Renal pelvis (tissue), 4 donors: ENCODE results near the gene SPTLC1. TPM values are rescaled to one million over a fixed set of nuclear protein-coding genes. Genes with fewer than 3 reads are reported as not detected.
A peak's percentile ranks its signal among the peaks of the same experiment; 100 is the strongest.
"Not testable (repeated sequence)": the region's sequence is repeated elsewhere in the genome, so short reads cannot be mapped to it uniquely, and the experiment has no call there.

Source experiments
- DNase-seq: peaks from one replicate; pipeline ENCODE4 v3.0.0-alpha.2; 2013
- polyA plus RNA-seq, 3 donors: library from polyadenylated mRNA; unstranded; fragments of 120-200 nt; gene quantifications; one replicate each; pipeline ENCODE4 v1.2.1, GENCODE V29; 2013; ENCODE audit not compliant: insufficient read length in 3 of 3

Gene SPTLC1
- polyA plus RNA-seq, 3 donors = 85.5 to 97.6 (median 91.7) TPM

DNA sequence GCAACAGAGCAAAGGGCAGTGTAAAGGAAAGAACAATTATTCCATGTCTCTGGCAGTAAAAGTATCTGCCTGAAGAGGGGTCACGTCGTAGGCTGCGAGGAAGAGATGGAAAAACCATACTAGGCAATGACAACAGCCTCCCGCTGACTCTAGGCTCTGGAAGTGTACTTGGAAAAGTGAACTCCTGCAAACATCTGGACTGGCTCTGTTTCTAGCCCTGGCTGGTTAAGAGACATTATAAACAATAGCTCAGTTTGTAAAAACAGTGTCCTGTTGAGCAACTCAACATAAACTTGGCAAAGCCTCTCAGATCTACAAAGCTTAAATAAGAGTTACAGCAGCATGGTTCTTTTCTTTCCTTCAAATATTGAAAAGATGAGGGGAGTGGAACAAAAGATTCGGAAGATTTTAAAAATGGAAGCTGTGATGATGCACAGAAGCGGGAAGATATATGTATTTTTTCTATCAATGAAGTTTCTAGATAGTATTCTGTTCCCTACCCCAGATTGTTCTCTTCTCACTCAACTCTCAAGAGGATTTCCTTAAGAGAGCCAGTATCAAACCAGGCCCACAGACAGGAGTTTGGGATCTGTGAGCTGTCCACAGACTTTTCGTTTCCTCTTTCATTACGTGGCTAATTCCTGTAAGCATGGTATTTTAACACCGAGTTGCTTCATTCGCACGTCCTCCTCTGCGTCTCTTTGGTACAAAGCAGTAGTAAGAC, 79.4 kb downstream of the SPTLC1 start:
- peak; percentile 60 for DNase-seq

DNA sequence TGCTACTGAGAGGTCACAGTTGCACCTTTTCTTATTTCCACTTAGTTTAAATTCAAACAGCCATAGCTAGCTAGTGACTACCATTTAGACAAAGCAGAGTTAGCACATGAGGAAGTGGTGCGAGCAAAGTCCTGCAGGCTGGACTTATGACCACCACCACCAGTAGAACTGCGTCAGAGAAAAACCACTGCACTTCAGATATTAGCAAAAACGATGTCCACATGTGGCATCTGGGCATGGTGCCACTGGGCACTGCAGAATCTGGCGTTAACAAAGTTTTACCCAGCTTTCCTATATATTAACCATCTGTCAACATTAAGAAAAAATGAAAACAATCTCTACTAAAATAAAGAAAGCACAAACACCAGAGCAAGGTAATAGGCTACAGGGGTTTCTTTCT, 80.1 kb downstream of the SPTLC1 start:
- no peak for DNase-seq

DNA sequence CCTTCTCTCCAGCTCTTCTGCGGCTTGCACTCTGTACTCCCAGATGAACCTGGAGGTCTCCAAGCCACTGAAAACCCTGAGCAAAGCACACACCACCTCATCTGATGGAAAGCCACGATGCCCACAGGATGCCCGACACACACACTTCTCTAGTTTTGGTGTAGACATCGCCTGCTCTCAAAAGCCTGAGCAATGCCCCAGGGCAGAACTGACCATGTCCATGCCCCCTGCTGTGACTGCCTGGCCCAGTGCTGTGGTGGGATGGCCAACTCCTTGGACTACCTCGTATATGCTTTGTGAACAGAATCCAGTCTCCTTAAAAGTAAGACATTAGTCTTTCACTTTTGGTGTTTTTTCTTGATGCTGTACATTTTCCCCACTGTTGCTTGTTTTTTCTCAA, 81.2 kb downstream of the SPTLC1 start:
- no peak for DNase-seq

DNA sequence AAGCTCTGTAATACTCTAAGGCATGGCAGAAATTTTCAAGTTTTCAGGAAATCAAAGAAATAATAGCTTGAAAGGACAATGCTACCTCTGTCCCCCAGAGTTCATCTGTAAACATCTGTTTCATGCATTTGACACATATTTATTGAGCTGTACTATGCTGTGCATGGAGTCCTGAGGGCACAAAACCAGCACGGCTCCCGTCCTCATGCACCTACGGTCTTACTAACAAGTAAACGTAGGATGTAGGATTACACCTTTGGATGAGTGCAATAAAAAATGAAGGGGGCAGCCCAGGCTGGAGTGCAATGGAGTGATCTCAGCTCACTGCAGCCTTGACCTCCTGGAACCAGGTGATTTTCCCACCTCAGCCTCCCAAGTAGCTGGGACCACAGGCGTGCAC, 81.9 kb downstream of the SPTLC1 start:
- no peak for DNase-seq

DNA sequence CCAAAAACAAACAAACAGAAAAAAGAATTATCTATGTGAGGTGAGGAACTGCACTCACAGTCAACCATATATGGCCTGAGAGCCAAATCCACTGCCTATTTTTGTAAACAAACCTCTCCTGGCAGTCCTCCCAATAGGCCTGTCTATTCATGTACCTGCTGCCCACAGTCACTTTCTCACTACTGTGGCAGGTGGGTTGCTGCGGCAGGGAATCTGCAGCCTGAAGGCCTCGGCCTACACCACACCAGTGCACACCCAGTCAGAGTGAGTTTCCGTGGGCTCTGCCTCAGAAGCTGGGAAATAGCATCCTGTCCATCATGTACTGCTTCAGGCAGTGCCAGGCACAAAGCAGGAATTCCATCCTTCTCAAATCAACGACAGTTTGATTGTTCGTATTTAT, 82.3 kb downstream of the SPTLC1 start:
- DNase-seq = no peak

DNA sequence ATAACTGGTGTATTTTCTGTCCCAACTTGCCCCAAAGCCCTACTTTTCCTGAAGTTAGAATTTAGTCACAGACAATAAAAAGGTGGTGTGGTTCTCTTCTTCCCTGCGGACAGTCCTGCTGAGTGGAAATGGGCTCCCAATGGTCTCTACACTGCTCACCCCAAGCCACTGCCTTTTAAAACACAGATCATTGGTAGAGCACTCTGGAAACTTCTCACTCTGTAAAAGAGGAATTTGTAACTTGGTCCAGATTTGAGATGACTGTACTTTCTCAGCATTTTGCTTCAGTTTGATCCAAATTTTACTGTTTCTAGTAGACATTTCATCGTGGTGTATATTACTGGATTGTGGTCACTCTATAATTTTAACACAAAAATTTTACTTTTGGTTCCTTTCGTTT, 84.8 kb downstream of the SPTLC1 start:
- no peak for DNase-seq

DNA sequence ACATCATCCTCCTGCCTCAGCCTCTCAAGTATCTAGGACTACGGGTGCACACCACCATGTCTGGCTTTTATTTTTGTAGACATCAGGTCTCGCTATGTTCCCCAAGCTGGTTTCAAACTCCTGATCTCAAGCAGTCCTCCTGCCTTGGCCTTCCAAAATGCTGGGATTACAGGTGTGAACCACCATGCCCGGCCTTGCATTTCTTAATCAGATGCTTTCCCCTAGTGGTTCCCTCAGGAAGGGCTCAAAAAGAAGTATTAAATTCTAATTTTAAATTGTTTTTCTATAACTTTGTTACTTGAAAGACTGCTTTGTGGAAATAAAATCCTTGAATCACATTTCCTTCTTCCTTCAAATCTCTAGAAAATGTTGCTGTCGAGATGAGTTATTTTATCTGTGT, 85.7 kb downstream of the SPTLC1 start:
- no peak for DNase-seq

DNA sequence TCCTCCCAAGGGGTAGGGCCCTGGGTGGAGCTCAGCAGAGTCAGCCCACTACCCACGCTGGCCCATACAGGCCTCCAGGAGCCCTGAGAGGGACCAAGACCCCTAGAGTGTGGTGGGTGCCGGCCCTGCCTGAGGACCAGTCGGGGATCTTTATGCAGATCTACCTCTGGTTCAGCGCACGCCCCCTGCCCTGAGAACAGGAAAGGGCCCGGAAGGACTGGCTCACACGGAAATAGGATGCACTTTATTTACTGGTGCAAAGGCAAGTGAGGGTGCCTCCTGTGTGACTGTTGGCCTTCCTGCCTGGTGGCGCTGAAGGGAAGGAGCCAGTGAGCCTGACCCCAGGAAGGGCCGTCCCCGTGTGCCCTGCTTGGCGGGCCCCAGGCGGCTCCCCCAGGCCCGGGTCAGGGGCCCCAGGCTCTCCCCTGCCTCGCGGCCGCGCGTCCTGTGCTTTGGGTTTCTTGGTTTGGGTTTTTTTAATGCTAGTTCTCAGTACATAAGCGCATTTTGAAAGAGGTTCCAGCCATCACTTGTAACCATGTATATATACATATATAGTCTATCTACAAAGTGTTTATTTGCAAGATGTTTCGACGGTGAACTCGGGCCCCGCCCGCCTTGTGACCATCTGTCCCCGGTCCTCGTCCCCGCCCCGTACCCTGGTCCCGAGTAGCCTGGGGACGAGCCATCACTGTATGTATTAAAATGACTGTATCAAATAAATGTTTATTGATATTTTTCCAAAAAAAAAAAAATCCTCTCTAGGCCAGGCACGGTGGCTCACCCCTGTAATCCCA, 88.8 kb downstream of the SPTLC1 start:
- DNase-seq = no peak

DNA sequence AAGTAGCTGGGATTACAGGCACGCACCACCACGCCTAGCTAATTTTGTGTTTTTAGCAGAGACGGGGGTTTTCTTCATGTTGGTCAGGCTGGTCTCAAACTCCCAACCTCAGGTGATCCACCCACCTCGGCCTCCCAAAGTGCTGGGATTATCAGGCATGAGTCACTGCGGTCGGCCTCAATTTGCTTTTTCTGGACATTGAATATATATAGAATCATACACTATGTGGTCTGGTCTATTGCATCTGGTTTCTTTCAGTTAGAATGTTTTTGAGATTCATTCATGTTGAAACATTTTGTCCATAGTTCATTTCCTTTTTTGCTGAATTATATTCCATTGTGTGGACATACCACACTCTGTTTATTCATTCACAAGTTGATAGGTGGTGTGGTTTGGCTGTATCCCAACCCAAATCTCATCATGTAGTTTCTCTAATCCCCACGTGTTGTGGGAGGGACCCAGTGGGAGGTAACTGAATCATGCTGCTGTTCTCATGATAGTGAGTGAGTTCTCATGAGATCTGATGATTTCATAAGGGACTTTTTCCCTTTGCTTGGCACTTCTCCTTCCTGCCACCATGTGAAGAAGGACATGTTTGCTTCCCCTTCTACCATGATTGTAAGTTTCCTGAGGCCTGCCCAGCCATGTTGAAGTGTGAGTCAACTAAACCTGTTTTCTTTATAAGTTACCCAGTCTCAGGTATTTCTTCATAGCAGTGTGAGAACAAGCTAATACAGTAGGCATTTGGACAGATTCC, 93.2 kb downstream of the SPTLC1 start:
- not testable (repeated sequence) for DNase-seq

DNA sequence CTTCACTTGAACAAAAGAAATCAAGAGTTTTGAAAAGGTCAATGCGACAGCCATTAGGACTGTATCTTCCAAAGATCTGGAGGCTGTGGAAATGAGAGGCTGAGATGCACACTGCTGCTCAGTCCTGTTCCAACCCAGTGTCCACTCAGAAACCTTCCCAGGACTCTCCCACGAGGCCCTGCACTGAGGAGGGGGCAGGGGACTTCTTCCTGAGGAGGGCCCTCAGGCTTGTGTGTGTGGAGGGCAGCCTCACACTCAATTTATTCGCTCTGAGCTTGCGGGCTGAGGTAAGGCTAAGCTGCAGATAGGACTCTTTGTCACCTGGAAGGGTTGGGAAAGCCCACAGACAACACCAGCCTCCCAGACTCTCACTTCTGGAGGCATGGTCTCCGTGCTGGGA, 95.6 kb downstream of the SPTLC1 start:
- DNase-seq = no peak

DNA sequence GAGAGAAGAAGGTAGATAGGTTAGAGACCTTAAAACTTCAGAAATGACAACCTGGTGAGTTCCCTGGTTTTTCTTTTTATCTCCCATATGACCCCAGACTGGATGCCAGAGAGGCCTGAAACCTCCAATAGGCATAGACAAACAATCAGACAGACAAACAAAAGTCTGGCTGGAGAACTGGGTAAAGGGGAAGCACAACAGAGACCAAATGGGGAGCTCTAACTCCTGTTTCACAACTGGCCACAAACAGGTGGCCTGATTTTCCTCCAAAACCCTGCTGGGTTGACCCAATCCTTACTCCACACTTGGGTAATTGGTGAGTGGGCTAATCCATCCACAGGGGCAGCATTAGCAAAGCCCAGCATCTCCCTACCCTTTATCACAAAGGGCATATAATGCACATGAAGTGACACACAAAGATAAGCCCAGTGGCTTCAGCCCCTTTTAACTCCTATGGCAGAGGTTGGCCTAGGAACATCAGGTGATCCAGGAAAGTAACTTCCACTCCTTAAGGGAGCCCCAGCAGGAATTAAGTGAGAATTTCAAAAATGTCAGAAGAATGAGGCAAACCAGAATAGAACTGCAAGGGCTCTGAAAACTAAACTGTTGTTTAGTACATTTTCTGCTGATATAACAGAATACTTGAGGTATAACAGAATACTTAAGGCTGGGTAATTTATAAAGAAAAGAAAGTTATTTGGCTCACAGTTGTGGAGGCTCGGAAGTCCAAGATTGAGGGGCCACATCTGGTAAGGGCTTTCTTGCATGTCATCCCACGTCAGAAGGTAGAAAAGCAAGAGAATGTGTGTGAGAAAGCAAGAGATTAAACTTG, 104.3 kb downstream of the SPTLC1 start:
- no peak for DNase-seq

DNA sequence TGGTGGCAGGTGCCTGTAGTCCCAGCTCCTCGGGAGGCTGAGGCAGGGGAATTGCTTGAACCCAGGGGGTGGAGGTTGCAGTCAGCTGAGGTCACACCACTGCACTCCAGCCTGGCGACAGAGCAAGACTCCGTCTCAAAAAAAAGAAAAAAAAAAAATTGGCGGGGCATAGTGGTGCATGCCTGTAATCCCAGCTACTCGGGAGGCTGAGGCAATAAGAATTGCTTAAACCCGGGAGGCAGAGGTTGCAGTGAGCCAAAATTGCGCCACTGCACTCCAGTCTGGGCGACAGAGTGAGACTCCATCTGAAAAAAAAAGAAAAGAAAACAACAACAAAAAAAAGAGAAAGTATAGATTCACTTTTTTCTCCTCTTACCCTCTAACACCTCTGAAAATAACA, 105.0 kb downstream of the SPTLC1 start:
- not testable (repeated sequence) for DNase-seq

DNA sequence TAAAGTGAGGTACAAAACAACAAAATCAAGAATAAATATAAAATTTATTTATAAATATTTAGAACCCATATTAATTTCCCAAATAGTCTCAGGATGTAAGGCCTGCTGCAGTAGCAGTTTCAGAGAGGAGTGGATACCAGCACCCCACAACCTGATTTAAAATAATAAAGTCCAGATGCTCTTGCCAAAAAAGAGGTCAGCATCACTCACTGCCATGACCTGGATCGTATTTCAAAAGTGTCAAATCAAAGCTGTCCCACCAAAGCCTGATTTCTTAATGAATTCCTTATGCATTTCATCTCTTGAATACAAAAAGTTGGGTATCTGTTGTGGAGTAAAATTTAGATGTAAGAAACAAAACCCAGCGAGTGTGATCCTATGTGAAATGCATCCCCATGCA, 107.2 kb downstream of the SPTLC1 start:
- no peak for DNase-seq

DNA sequence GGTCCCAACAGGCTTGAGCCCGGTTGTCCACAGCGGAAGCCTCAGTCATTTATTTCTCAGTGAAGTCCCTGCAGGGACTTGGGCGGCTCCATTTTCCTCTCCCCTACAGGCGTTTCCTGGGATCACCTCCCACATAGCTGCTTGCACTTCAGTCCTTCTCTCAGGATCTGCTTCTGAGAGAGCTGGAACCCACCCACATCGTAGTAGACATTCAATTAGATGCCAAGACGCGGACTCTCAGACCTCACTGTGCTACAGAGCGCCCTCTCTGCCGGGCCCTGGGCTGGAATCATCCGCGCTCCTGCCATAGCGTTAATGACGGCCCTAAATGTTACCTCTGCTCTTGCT, 111.2 kb downstream of the SPTLC1 start:
- no peak for DNase-seq

DNA sequence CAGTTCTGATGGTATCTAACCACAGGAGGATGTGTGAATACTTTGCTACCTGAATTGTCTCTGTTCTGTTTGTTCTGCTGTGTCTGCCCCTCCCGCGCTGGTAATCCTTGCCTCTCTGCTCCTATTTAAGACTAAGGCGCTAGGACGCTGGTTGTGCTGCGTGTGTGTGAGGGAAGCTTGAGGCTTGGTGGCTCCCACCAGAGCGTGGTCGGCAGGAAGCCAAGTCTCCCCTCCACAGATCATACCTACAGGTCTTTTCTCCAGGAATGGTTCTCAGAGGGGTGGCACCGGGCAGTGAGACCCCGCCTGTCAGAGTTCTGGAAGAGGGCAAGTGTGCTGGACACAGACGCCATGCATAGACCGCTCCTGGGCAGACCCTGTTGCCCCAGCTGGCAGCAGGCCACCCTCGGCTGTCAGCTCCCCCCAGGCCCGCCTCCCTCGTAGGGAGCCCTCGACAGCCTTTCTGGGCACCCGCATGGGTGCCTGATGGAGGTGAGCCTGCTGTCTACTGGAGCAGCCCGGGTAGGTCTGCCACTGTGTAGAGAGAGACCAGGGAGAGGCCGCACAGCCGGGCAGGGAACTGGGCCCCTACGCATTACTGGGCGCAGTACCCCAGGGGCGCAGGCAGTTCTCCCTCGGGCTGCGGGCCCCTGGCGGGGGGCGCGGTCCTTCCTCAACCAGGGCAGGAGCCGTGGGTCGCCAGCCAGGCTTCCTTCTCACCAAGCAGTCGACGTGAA, 111.7 kb downstream of the SPTLC1 start:
- no peak for DNase-seq

DNA sequence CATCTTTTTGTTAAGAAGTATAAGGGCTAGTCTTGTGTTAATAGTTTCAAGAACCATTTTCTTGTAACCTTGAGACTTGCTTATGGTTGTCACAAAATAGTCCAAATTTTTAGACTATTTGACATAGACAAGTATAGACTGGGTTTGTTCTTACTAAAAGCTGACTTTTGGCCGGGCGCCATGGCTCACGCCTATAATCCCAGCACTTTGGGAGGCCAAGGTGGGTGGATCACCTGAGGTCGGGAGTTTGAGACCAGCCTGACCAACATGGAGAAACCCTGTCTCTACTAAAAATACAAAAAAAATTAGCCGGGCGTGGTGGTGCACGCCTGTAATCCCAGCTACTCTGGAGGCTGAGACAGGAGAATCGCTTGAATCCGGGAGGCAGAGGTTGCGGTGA, 113.3 kb downstream of the SPTLC1 start:
- not testable (repeated sequence) for DNase-seq

DNA sequence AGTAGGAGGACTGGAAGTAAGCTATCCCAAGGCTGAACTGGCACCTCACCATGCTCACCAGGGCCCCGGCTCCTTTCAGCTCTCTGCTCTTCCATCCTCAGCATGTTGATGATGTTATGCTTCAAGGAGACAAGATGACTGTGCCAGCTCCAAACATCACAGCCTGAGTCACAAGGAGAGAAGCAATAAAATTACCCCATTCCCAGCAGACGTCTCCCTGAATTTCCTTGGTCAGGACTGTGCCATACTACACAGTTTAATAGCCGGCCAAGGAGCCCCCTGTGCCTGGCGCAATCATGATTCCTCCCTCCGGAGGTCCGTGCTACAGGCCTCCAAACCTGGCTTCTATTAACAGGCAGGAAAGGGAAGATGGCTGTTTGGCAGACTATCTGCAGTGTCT, 114.0 kb downstream of the SPTLC1 start:
- DNase-seq = no peak

DNA sequence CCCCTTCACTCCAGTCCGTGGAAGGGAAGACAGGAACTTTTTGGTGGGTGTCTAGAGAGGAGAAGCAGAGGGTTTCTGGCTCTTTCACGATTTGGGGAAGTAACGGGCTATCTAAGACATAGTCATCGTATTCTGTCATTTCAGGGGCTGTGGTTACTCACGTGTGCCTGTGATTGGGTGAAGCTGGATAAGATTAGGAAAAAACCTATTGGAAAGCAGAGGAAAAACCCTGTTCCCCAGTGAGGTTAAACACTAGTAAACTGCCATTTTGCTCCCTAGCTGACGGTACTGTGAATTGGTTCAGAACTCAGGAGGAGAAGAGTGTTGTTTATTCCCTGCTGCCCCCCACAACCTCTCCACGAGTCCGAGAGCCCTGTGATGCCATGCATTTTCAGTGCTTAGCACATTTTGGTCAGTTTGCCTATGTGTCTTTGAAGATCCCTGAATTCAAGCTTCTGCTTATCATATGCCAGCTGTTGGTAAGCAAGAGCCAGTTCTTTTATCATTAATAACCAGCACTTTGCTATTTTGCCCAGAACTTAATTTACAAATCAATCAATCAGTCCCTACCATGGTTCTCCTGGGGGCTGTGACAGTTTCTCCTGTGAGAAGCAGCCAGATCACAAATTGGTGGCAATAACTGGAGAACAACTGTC, 120.1 kb downstream of the SPTLC1 start:
- DNase-seq = no peak

DNA sequence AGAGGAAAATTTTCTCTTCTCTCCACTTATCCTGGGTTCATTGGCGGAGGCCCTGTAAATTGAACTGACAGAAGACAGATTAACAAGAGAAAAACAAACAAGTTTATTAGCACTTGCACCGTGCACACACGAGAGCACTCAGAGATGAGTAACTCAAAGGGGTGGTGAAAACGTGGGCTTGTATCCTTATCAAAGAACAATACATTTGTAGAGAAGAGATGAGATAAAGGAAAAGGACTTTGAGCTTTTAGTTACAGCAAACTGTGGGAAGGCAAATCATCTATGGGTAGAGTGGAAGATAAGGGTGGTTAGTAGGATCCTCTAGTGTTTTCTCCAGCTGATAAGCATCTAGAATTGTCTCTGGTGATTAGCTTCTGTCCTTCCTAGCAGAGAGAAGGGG, 120.8 kb downstream of the SPTLC1 start:
- DNase-seq = no peak

DNA sequence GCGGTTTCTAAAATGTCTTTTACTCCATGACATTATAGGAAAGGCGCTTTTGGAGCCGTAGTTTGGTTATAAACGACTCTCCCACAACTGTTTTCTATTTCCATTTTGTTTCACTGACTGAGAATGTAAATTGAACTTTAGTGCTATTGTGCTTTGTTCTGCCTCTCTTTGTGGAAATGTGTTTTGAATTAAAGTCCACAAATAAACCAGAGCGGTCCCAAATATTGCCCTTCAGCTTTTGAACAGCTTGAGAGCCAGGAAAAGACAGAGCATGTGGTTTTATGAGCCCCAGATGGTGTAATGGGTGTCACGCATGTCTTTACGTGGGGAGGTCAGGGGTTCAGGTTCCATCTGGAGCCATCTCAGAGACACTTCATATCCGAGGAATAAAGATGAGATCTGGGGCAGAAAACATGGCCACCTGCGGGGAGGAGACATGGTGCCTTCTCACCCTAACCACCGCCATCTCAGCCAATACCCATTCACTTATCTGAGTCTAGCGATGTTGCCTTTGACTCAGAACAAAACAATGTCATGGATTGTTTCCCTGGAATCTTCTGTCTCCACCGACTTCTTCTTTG, 122.7 kb downstream of the SPTLC1 start:
- no peak for DNase-seq
